ENCODE results near the gene IQSEC3.

- TF ChIP-seq CTCF (IDR thresholded peaks at IDR 0.05) (no peak), ZNF425 (CRISPR knock-in tag; conservative IDR thresholded peaks at IDR 0.05) (no peak), ZNF512 (CRISPR knock-in tag; IDR thresholded peaks at IDR 0.05; ENCODE audit: borderline replicate concordance) (no peak), KAT7 (CRISPR knock-in tag; IDR thresholded peaks at IDR 0.05; ENCODE audit: borderline replicate concordance) (no peak), NR3C1 (CRISPR knock-in tag; conservative IDR thresholded peaks at IDR 0.05; ENCODE audit: low read depth) (no peak), NR1H2 (CRISPR knock-in tag; IDR thresholded peaks at IDR 0.05) (no peak), ETV6 (CRISPR knock-in tag; IDR thresholded peaks at IDR 0.05) (no peak), ZNF671 (CRISPR knock-in tag; IDR thresholded peaks at IDR 0.05) (no peak), ZNF219 (CRISPR knock-in tag; IDR thresholded peaks at IDR 0.05; ENCODE audit: borderline replicate concordance) (no peak)
Measured at GRCh38 chr12:147242-147641, 80.7 kb downstream of the IQSEC3 start.
